GM23248 (cell line): Measurements from ENCODE around the gene ALX3.

Experiments
- EZH2 ChIP-seq: fragments of 200-600 bp; sonication (generic); IDR thresholded peaks from 2 replicates; pipeline ENCODE4 v1.6.1; 2018; ENCODE audit warnings: antibody characterized with exemption, mild to moderate bottlenecking; ENCODE audit not compliant: insufficient read depth, poor library complexity, severe bottlenecking
- EZH2phosphoT487 ChIP-seq: fragments of 200-600 bp; sonication (generic); IDR thresholded peaks from 2 replicates; pipeline ENCODE4 v1.6.1; 2018; ENCODE audit warnings: antibody characterized with exemption, moderate library complexity, mild to moderate bottlenecking, low read depth; ENCODE audit not compliant: insufficient read depth

DNA sequence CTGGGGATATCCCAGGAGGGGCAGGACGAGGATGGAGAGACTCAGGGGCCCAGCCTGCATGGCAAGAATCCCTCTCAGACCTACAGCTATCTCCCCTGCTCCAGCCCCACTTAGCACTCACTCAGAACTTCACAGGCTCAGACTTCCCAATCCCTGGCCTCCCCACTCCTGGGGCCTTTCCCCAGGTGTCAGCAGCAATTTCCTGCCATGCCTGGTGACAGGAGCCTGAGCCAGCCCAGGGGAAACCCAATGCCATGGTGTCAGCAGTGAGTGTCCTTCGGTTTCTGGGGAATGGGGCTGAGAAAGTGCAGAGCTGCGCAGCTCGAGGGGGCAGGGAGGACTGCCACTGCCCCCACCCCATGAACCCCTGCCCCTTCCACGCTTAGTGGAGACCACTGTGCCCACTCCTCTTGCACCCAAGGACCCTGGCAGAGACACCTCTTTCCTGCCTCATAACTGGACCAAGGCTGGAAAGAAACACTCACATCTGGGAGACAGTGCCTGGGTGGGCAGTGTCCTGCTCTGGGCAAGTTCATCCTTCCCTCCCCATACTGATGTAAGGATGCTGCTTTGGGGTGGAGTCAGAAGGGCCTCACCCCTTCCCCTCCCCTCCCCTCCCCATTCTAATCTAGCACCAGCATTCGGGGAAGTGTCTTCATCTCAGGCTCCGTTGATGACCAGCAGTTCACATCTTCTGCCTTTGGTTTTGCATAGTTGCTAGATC is 24.6 kb upstream of the ALX3 start:
- TF ChIP-seq EZH2 (no peak), EZH2phosphoT487 (no peak)
